Parathyroid adenoma (tissue), 2 donors: ENCODE measurements around the gene MKNK2.

Experiments used
- H2AFZ ChIP-seq: fragments of 300-600 bp; sonication (generic); one replicate; pipeline ENCODE4 v1.7.0; 2017; ENCODE audit warnings: antibody characterized with exemption, mild to moderate bottlenecking
- H3K27ac ChIP-seq: fragments of 300-600 bp; sonication (generic); one replicate; pipeline ENCODE4 v1.7.0; 2017
- H3K27me3 ChIP-seq: fragments of 300-600 bp; sonication (generic); one replicate; pipeline ENCODE4 v1.7.0; 2017; ENCODE audit warnings: low read length; ENCODE audit not compliant: control insufficient read depth, insufficient read depth
- H3K36me3 ChIP-seq: fragments of 300-600 bp; sonication (generic); one replicate; pipeline ENCODE4 v1.7.0; 2017; ENCODE audit warnings: low read length; ENCODE audit not compliant: control insufficient read depth, insufficient read depth
- H3K4me1 ChIP-seq: fragments of 300-600 bp; sonication (generic); one replicate; pipeline ENCODE4 v1.7.0; 2017; ENCODE audit warnings: control low read depth
- H3K4me2 ChIP-seq: fragments of 300-600 bp; sonication (generic); one replicate; pipeline ENCODE4 v1.7.0; 2017; ENCODE audit warnings: low read length
- H3K4me3 ChIP-seq: fragments of 300-600 bp; sonication (generic); one replicate; pipeline ENCODE4 v1.7.0; 2017; ENCODE audit warnings: low read depth, low read length
- H3K79me2 ChIP-seq: fragments of 300-600 bp; sonication (generic); one replicate; pipeline ENCODE4 v1.7.0; 2017; ENCODE audit warnings: control low read depth
- H3K9ac ChIP-seq: fragments of 300-600 bp; sonication (generic); one replicate; pipeline ENCODE4 v1.7.0; 2017; ENCODE audit warnings: mild to moderate bottlenecking
- H3K9me3 ChIP-seq: fragments of 300-600 bp; sonication (generic); one replicate; pipeline ENCODE4 v1.7.0; 2017; ENCODE audit warnings: low read length; ENCODE audit not compliant: control insufficient read depth
- CTCF ChIP-seq: fragments of 300-600 bp; sonication (generic); IDR thresholded peaks from one replicate; pipeline ENCODE4 v1.7.0; 2017; ENCODE audit warnings: antibody characterized with exemption, mild to moderate bottlenecking
- donor health status: primary hyperparathyroidism.

MKNK2 gene

GRCh38 chr19:2051773-2052704 lies 995 bp upstream of the MKNK2 start:
- H3K4me2 ChIP-seq = peak overlapping the region; percentile 82
- H3K79me2 ChIP-seq = peaks cover 35% of the 10 kb centered on the region
- H3K9me3 ChIP-seq = no peaks in the 10 kb centered on the region
- peak overlapping the region; percentile 58 for H3K4me3 ChIP-seq
- no peak overlapping the region for H3K9ac ChIP-seq
- H3K27me3 ChIP-seq = no peaks in the 10 kb centered on the region
- H3K36me3 ChIP-seq = no peaks in the 10 kb centered on the region
- peak overlapping the region; percentile 55 for H3K27ac ChIP-seq
- peaks cover 34% of the 10 kb centered on the region for H3K4me1 ChIP-seq
- TF ChIP-seq CTCF = no peak
- peak overlapping the region; percentile 72 for H2AFZ ChIP-seq

- Histone ChIP-seq H3K4me3 (peak overlapping the region; percentile 91), H2AFZ (no peak overlapping the region), H3K27ac (peak overlapping the region; percentile 74), H3K9me3 (no peaks in the 10 kb centered on the region), H3K4me2 (peak overlapping the region; percentile 99), H3K36me3 (no peaks in the 10 kb centered on the region), H3K4me1 (peaks cover 26% of the 10 kb centered on the region), H3K79me2 (peaks cover 38% of the 10 kb centered on the region), H3K27me3 (no peaks in the 10 kb centered on the region), H3K9ac (peak overlapping the region; percentile 87)
- no peak for TF ChIP-seq CTCF
Observed at GRCh38 chr19:2050349-2050990, 574 bp downstream of the MKNK2 start.

- TF ChIP-seq CTCF = no peak
- H3K36me3 ChIP-seq = no peaks in the 10 kb centered on the region
- H3K9ac ChIP-seq = peak overlapping the region; percentile 87
- peaks cover 24% of the 10 kb centered on the region for H3K4me1 ChIP-seq
- H3K27me3 ChIP-seq = no peaks in the 10 kb centered on the region
- peaks cover 36% of the 10 kb centered on the region for H3K79me2 ChIP-seq
- H2AFZ ChIP-seq = no peak overlapping the region
- H3K27ac ChIP-seq = peak overlapping the region; percentile 74
- no peaks in the 10 kb centered on the region for H3K9me3 ChIP-seq
- peak overlapping the region; percentile 91 for H3K4me3 ChIP-seq
- H3K4me2 ChIP-seq = peak overlapping the region; percentile 99
Observed at GRCh38 chr19:2049741-2050348, 1.2 kb downstream of the MKNK2 start.

- no peak overlapping the region for H2AFZ ChIP-seq
Observed at GRCh38 chr19:2048959-2049740, 1.9 kb downstream of the MKNK2 start.

More at GRCh38 chr19:2048959-2049740, 1.9 kb downstream of the MKNK2 start:
- TF ChIP-seq CTCF = no peak
- Histone ChIP-seq H3K9me3 (no peaks in the 10 kb centered on the region), H3K27ac (peak overlapping the region; percentile 74), H3K36me3 (no peaks in the 10 kb centered on the region), H3K4me2 (peak overlapping the region; percentile 99), H3K27me3 (no peaks in the 10 kb centered on the region), H3K79me2 (peaks cover 36% of the 10 kb centered on the region), H3K4me3 (peak overlapping the region; percentile 91), H3K4me1 (peaks cover 24% of the 10 kb centered on the region), H3K9ac (peak overlapping the region; percentile 14)
